Natural killer cell treated with Interleukin-12 subunit alpha and Interleukin-12 subunit beta and Interleukin-15 and Interleukin-18, amount 100 ng/mL, for 72 hours (primary cell): Measurements from ENCODE around the gene ZNF581. TPM values are rescaled to one million over a fixed set of nuclear protein-coding genes. Genes with fewer than 3 reads are reported as not detected.
A peak's percentile ranks its signal among the peaks of the same experiment; 100 is the strongest.

Experiments
- ATAC-seq, 2 donors: fragments of 150-1000 bp; cut with Tn5 transposase in 1 of 2; sonication (Bioruptor Pico), chemical (Tn5 transposase) in 1 of 2; 2 replicates each; pipeline ENCODE4 v1.10.0; 2021
- DNase-seq: peaks from one replicate; pipeline ENCODE4 v3.0.0; 2022; ENCODE audit warnings: low spot score
- H3K27ac Mint-ChIP-seq, 2 donors: 1 replicate in 1 of 2; 2 replicates in 1 of 2; pipeline ENCODE4 v1.8.0; 2022; ENCODE audit warnings: mixed read lengths in 2 of 2, mild to moderate bottlenecking in 1 of 2, moderate library complexity in 1 of 2
- H3K27me3 Mint-ChIP-seq, 2 donors: 1 replicate in 1 of 2; 2 replicates in 1 of 2; pipeline ENCODE4 v1.8.0; 2022; ENCODE audit warnings: mixed read lengths in 2 of 2
- H3K36me3 Mint-ChIP-seq: one replicate; pipeline ENCODE4 v1.8.0; 2022; ENCODE audit warnings: mixed read lengths
- H3K4me1 Mint-ChIP-seq, 2 donors: 1 replicate in 1 of 2; 2 replicates in 1 of 2; pipeline ENCODE4 v1.8.0; 2022; ENCODE audit warnings: low read depth in 2 of 2, mixed read lengths in 2 of 2, mild to moderate bottlenecking in 1 of 2
- H3K4me3 Mint-ChIP-seq: one replicate; pipeline ENCODE4 v1.8.0; 2022; ENCODE audit warnings: mixed read lengths
- H3K9me3 Mint-ChIP-seq: 2 replicates; pipeline ENCODE4 v1.8.0; 2022; ENCODE audit warnings: mixed read lengths
- total RNA-seq, 2 donors: library from RNA; stranded (reverse); gene quantifications; one replicate each; pipeline ENCODE4 v1.2.3, GENCODE V29; 2022

The ZNF581 gene
- total RNA-seq, 2 donors from 2014 or later: 15.1 to 27.6 TPM

- Mint-ChIP-seq H3K27me3 (peaks cover 0 to 3% of the 10 kb centered on the region in 2 donors), H3K4me3 (no peak overlapping the region), H3K36me3 (peaks cover 9% of the 10 kb centered on the region), H3K9me3 (no peaks in the 10 kb centered on the region), H3K4me1 (peaks cover 23 to 27% of the 10 kb centered on the region in 2 donors), H3K27ac (no peak overlapping the region)
- ATAC-seq (no peak), DNase-seq (no peak)
These were observed 7.8 kb downstream of the ZNF581 start for GRCh38 chr19:55651236-55651635.

- H3K4me3 Mint-ChIP-seq: no peak overlapping the region
- peaks cover 0 to 3% of the 10 kb centered on the region in 2 donors for H3K27me3 Mint-ChIP-seq
- H3K9me3 Mint-ChIP-seq: no peaks in the 10 kb centered on the region
- peaks cover 14% of the 10 kb centered on the region for H3K36me3 Mint-ChIP-seq
- no peak overlapping the region for H3K27ac Mint-ChIP-seq
- peaks cover 27 to 30% of the 10 kb centered on the region in 2 donors for H3K4me1 Mint-ChIP-seq
- DNase-seq: no peak
- no peak for ATAC-seq
These were observed 9.1 kb downstream of the ZNF581 start for GRCh38 chr19:55652311-55653128.

- H3K36me3 Mint-ChIP-seq: peaks cover 18% of the 10 kb centered on the region
- H3K27me3 Mint-ChIP-seq: peaks cover 0 to 3% of the 10 kb centered on the region in 2 donors
- peak; percentile 69 to 79 for ATAC-seq
- H3K27ac Mint-ChIP-seq: peak overlapping the region; percentile 98 to 99
- H3K4me1 Mint-ChIP-seq: peaks cover 27 to 33% of the 10 kb centered on the region in 2 donors
- H3K4me3 Mint-ChIP-seq: peak overlapping the region; percentile 90
- H3K9me3 Mint-ChIP-seq: no peaks in the 10 kb centered on the region
- peak; percentile 99 for DNase-seq
These were observed 10.3 kb downstream of the ZNF581 start for GRCh38 chr19:55653651-55654322.

- H3K4me3 Mint-ChIP-seq: peak overlapping the region; percentile 90
- H3K4me1 Mint-ChIP-seq: peaks cover 30 to 33% of the 10 kb centered on the region in 2 donors
- peak overlapping the region; percentile 98 to 99 for H3K27ac Mint-ChIP-seq
- peaks cover 0 to 3% of the 10 kb centered on the region in 2 donors for H3K27me3 Mint-ChIP-seq
- ATAC-seq (peak; percentile 85 to 88), DNase-seq (peak; percentile 99)
- H3K36me3 Mint-ChIP-seq: peaks cover 18% of the 10 kb centered on the region
- no peaks in the 10 kb centered on the region for H3K9me3 Mint-ChIP-seq
These were observed 10.9 kb downstream of the ZNF581 start for GRCh38 chr19:55654323-55654867.

GRCh38 chr19:55654868-55655647 is 11.6 kb downstream of the ZNF581 start, which contains the start of gene U2AF2:
TSS of gene U2AF2 (plus strand) at chr19:55655035. CDS start at chr19:55655105, 70 bp downstream.
- Mint-ChIP-seq H3K4me1 (peaks cover 34 to 36% of the 10 kb centered on the region in 2 donors), H3K9me3 (no peaks in the 10 kb centered on the region)

GRCh38 chr19:55655648-55656040 is 12.2 kb downstream of the ZNF581 start:
- peak overlapping the region; percentile 98 to 99 for H3K27ac Mint-ChIP-seq
- no peak for ATAC-seq
- peak overlapping the region; percentile 90 for H3K4me3 Mint-ChIP-seq
- H3K9me3 Mint-ChIP-seq: no peaks in the 10 kb centered on the region
- H3K4me1 Mint-ChIP-seq: peaks cover 34 to 38% of the 10 kb centered on the region in 2 donors
- no peaks in the 10 kb centered on the region for H3K27me3 Mint-ChIP-seq
- H3K36me3 Mint-ChIP-seq: peaks cover 18% of the 10 kb centered on the region
- no peak for DNase-seq

More at GRCh38 chr19:55654868-55655647, 11.6 kb downstream of the ZNF581 start, which contains the start of gene U2AF2:
- H3K36me3 Mint-ChIP-seq: peaks cover 18% of the 10 kb centered on the region
- peak within 1 kb of the TSS; percentile 90 for H3K4me3 Mint-ChIP-seq
- no peaks in the 10 kb centered on the region for H3K27me3 Mint-ChIP-seq
- DNase-seq (peak; percentile 95), ATAC-seq (peak; percentile 73 to 78)
- peak within 1 kb of the TSS; percentile 98 to 99 for H3K27ac Mint-ChIP-seq

- H3K27ac Mint-ChIP-seq: peak overlapping the region; percentile 98 to 99
- H3K4me3 Mint-ChIP-seq: peak overlapping the region; percentile 90
- H3K27me3 Mint-ChIP-seq: no peaks in the 10 kb centered on the region
- peaks cover 34 to 38% of the 10 kb centered on the region in 2 donors for H3K4me1 Mint-ChIP-seq
- ATAC-seq: no peak
- H3K36me3 Mint-ChIP-seq: peaks cover 18% of the 10 kb centered on the region
- no peaks in the 10 kb centered on the region for H3K9me3 Mint-ChIP-seq
- no peak for DNase-seq
These were observed 13.1 kb downstream of the ZNF581 start for GRCh38 chr19:55656552-55656951.

- no peaks in the 10 kb centered on the region for H3K9me3 Mint-ChIP-seq
- peaks cover 40 to 41% of the 10 kb centered on the region in 2 donors for H3K4me1 Mint-ChIP-seq
- H3K36me3 Mint-ChIP-seq: peaks cover 24% of the 10 kb centered on the region
- H3K27ac Mint-ChIP-seq: peak overlapping the region; percentile 98 to 99
- ATAC-seq: no peak
- no peak for DNase-seq
- H3K4me3 Mint-ChIP-seq: peak overlapping the region; percentile 90
- no peaks in the 10 kb centered on the region for H3K27me3 Mint-ChIP-seq
These were observed 13.7 kb downstream of the ZNF581 start for GRCh38 chr19:55656988-55657747.

GRCh38 chr19:55658846-55659459 is 15.5 kb downstream of the ZNF581 start:
- no peak for DNase-seq
- Mint-ChIP-seq H3K27me3 (no peaks in the 10 kb centered on the region), H3K4me1 (peaks cover 51 to 54% of the 10 kb centered on the region in 2 donors), H3K4me3 (peak overlapping the region; percentile 54), H3K27ac (peak overlapping the region; percentile 62 to 63), H3K9me3 (no peaks in the 10 kb centered on the region), H3K36me3 (peaks cover 37% of the 10 kb centered on the region)
- ATAC-seq: no peak

GRCh38 chr19:55659822-55660221 is 16.4 kb downstream of the ZNF581 start:
- no peak for DNase-seq
- H3K4me3 Mint-ChIP-seq: peak overlapping the region; percentile 54

GRCh38 chr19:55660404-55660803 is 17.0 kb downstream of the ZNF581 start:
- no peak for DNase-seq
- Mint-ChIP-seq H3K27ac (no peak overlapping the region), H3K4me3 (no peak overlapping the region), H3K4me1 (peaks cover 52 to 53% of the 10 kb centered on the region in 2 donors), H3K9me3 (no peaks in the 10 kb centered on the region), H3K27me3 (no peaks in the 10 kb centered on the region), H3K36me3 (peaks cover 39% of the 10 kb centered on the region)
- no peak for ATAC-seq

More at GRCh38 chr19:55659822-55660221, 16.4 kb downstream of the ZNF581 start:
- Mint-ChIP-seq H3K4me1 (peaks cover 52 to 53% of the 10 kb centered on the region in 2 donors), H3K36me3 (peaks cover 40% of the 10 kb centered on the region), H3K27ac (peak overlapping the region; percentile 62 to 63), H3K27me3 (no peaks in the 10 kb centered on the region), H3K9me3 (no peaks in the 10 kb centered on the region)
- ATAC-seq: no peak

- H3K36me3 Mint-ChIP-seq: peaks cover 34% of the 10 kb centered on the region
- no peaks in the 10 kb centered on the region for H3K27me3 Mint-ChIP-seq
- no peak overlapping the region for H3K27ac Mint-ChIP-seq
- no peak for DNase-seq
- ATAC-seq: no peak
- H3K4me1 Mint-ChIP-seq: peaks cover 48% of the 10 kb centered on the region in 2 donors
- no peaks in the 10 kb centered on the region for H3K9me3 Mint-ChIP-seq
- no peak overlapping the region for H3K4me3 Mint-ChIP-seq
These were observed 17.5 kb downstream of the ZNF581 start for GRCh38 chr19:55660991-55661390.
